Endothelial cell of umbilical vein (primary cell): ENCODE measurements around the gene DCDC2B. TPM values are rescaled to one million over a fixed set of nuclear protein-coding genes. Genes with fewer than 3 reads are reported as not detected.
A peak's percentile ranks its signal among the peaks of the same experiment; 100 is the strongest.

ENCODE experiments used
- BruUV-seq: library from RNA; stranded (reverse); fragments of 400-500 nt; replicated peaks from 2 replicates; lab custom pipeline; 2021; lab: Mats Ljungman, UMichigan
- CTCF ChIA-PET: fragments of 300-600, 350-600 bp; sonication (Branson Sonifier 250); formaldehyde crosslinking; loops from one replicate; lab custom pipeline; 2021; ENCODE audit warnings: antibody characterized with exemption, inconsistent platforms; lab: Charles Lee
- POLR2A ChIA-PET: fragments of 300-600, 350-600 bp; sonication (Branson Sonifier 250); formaldehyde crosslinking; loops from one replicate; lab custom pipeline; 2021; ENCODE audit warnings: antibody characterized with exemption, inconsistent platforms; lab: Charles Lee
- DNase-seq: peaks from one replicate; pipeline ENCODE4 v3.0.0-alpha.2; 2011; ENCODE audit warnings: low read depth, low spot score
- FAIRE-seq: peaks from 2 replicates; lab custom pipeline; 2011; peaks lifted over from hg19 to GRCh38; lab: Jason Lieb, UNC
- H2AFZ ChIP-seq: 2 replicates; pipeline ENCODE4 v1.6.0; 2012; ENCODE audit warnings: low read depth, low read length, control low read depth, inconsistent platforms
- H3K27ac ChIP-seq: 2 replicates; pipeline ENCODE4 v1.5.1; 2011; ENCODE audit warnings: low read depth, mild to moderate bottlenecking, control low read depth, low read length, moderate library complexity; ENCODE audit not compliant: insufficient read depth
- H3K27me3 ChIP-seq, 2 experiments: 2 replicates each; pipeline versions ENCODE4 v1.6.0 to v1.6.1; 2011; ENCODE audit warnings: low read length in 2 of 2, mixed read lengths in 1 of 2; ENCODE audit not compliant: control insufficient read depth in 2 of 2, insufficient read depth in 2 of 2
- H3K36me3 ChIP-seq, 2 experiments: 2 replicates in 1 of 2; 3 replicates in 1 of 2; pipeline ENCODE4 v1.5.1; 2011; ENCODE audit warnings: low read length in 2 of 2, mild to moderate bottlenecking in 1 of 2, moderate library complexity in 1 of 2; ENCODE audit not compliant: control insufficient read depth in 2 of 2, insufficient read depth in 2 of 2; ENCODE audit errors: extremely low read depth in 1 of 2
- H3K4me1 ChIP-seq: 3 replicates; pipeline ENCODE4 v1.5.1; 2011; ENCODE audit warnings: mild to moderate bottlenecking, low read length; ENCODE audit not compliant: control insufficient read depth, insufficient read depth; ENCODE audit errors: extremely low read depth
- H3K4me2 ChIP-seq: 2 replicates; pipeline ENCODE4 v1.6.1; 2011; ENCODE audit warnings: low read length, control low read depth, mixed read lengths; ENCODE audit not compliant: insufficient read depth
- H3K4me3 ChIP-seq, 3 experiments: fragments of 200-600 bp in 1 of 3; sonication (generic), shearing (Covaris generic) in 1 of 3; replicated peaks in 1 of 3; 2 replicates each; pipeline ENCODE4 v1.5.1; 2011 to 2016; ENCODE audit warnings: control low read depth in 3 of 3, low read length in 3 of 3, mild to moderate bottlenecking in 2 of 3, inconsistent platforms in 1 of 3, low read depth in 1 of 3, moderate library complexity in 1 of 3; ENCODE audit not compliant: insufficient read depth in 1 of 3
- H3K79me2 ChIP-seq: 2 replicates; pipeline ENCODE4 v1.6.0; 2012; ENCODE audit warnings: low read length, inconsistent platforms; ENCODE audit not compliant: control insufficient read depth, insufficient read depth
- H3K9ac ChIP-seq: replicated peaks from 2 replicates; pipeline ENCODE3; 2011; ENCODE audit warnings: low read length, control low read depth; ENCODE audit not compliant: insufficient read depth; ENCODE audit errors: extremely low read depth
- H3K9me1 ChIP-seq: replicated peaks from 3 replicates; pipeline ENCODE4 v1.6.0; 2011; ENCODE audit warnings: mild to moderate bottlenecking, low read length; ENCODE audit not compliant: control insufficient read depth, insufficient read depth; ENCODE audit errors: extremely low read depth
- H3K9me3 ChIP-seq: replicated peaks from 2 replicates; pipeline ENCODE4 v1.5.1; 2012; ENCODE audit warnings: low read length, inconsistent platforms; ENCODE audit not compliant: control insufficient read depth, insufficient read depth
- H4K20me1 ChIP-seq: replicated peaks from 2 replicates; pipeline ENCODE3; 2011; ENCODE audit warnings: mild to moderate bottlenecking, low read length; ENCODE audit not compliant: control insufficient read depth, insufficient read depth; ENCODE audit errors: extremely low read depth
- CTCF ChIP-seq, 2 donors: IDR thresholded peaks; 1 replicate in 1 of 2; 2 replicates in 1 of 2; pipeline ENCODE4 v1.5.1; 2011; ENCODE audit warnings: low read length in 2 of 2, mild to moderate bottlenecking in 2 of 2, moderate library complexity in 2 of 2, control low read depth in 1 of 2, inconsistent platforms in 1 of 2, low read depth in 1 of 2; ENCODE audit not compliant: insufficient read depth in 1 of 2; ENCODE audit errors: extremely low read depth in 1 of 2
- EZH2 ChIP-seq: IDR thresholded peaks from 2 replicates; pipeline ENCODE4 v1.6.1; 2012; ENCODE audit warnings: borderline replicate concordance, low read depth, mild to moderate bottlenecking, moderate library complexity, low read length, inconsistent platforms; ENCODE audit not compliant: severe bottlenecking
- FOS ChIP-seq: IDR thresholded peaks from 2 replicates; pipeline ENCODE4 v1.6.1; 2011; ENCODE audit warnings: mild to moderate bottlenecking, low read length, moderate library complexity, borderline replicate concordance; ENCODE audit not compliant: insufficient read depth
- GATA2 ChIP-seq: IDR thresholded peaks from 2 replicates; pipeline ENCODE4 v1.7.0; 2011; ENCODE audit warnings: low read depth, mild to moderate bottlenecking, moderate library complexity, mixed read lengths, low read length; ENCODE audit not compliant: insufficient read length, insufficient read depth
- JUN ChIP-seq: IDR thresholded peaks from 2 replicates; pipeline ENCODE4 v1.6.1; 2011; ENCODE audit warnings: borderline replicate concordance, low read depth; ENCODE audit not compliant: insufficient read length, insufficient read depth
- MAX ChIP-seq: IDR thresholded peaks from 2 replicates; pipeline ENCODE4 v1.6.1; 2011; ENCODE audit not compliant: insufficient read depth, insufficient read length
- MYC ChIP-seq: IDR thresholded peaks from one replicate; pipeline ENCODE4 v1.6.1; 2011; ENCODE audit warnings: mild to moderate bottlenecking, low read depth, low read length
- POLR2A ChIP-seq: IDR thresholded peaks from 2 replicates; pipeline ENCODE4 v1.6.1; 2012; ENCODE audit warnings: low read depth, mild to moderate bottlenecking, control low read depth, low read length
- POLR2AphosphoS5 ChIP-seq: IDR thresholded peaks from 2 replicates; pipeline ENCODE4 v1.6.1; 2012; ENCODE audit warnings: low read depth, mild to moderate bottlenecking, control low read depth, low read length, moderate library complexity; ENCODE audit not compliant: insufficient read depth
- dilution Hi-C: fragments of 300-500 bp; cut with MboI; formaldehyde crosslinking; loops from one replicate; pipeline ENCODE4 v1.15.0; 2019; ENCODE audit warnings: low sequenced_read_pairs; ENCODE audit not compliant: extremely low pct_ligation_motif_present
- intact Hi-C: fragments of 100-400 bp; cut with micrococcal nuclease; formaldehyde crosslinking; loops from one replicate; pipeline ENCODE4 v1.10.0; 2022
- polyA plus RNA-seq, 4 experiments: library from polyadenylated mRNA; depleted of rRNA in 3 of 4; stranded (reverse) in 3 of 4; unstranded in 1 of 4; fragments of >200 nt; gene quantifications; 2 replicates each; pipeline versions ENCODE4 v1.2.1 to v1.2.3, GENCODE V29; 2011 to 2012; ENCODE audit warnings: missing spikeins in 1 of 4
- total RNA-seq: library from RNA; stranded (reverse); gene quantifications from 2 replicates; pipeline ENCODE4 v1.2.3, GENCODE V29; 2021

The DCDC2B gene
- total and polyA plus RNA-seq, 2 donors (not counting 3 experiments of a cell fraction or from before 2014, with no cell fraction given): not detected

GRCh38 chr1:32181563-32181962, 27.3 kb upstream of the DCDC2B start:
- intact Hi-C loops: loop anchor here (2.0 kb wide), 1 partner anchor 19 kb away; the partner anchor contains the start of gene CCDC28B

More at GRCh38 chr1:32181563-32181962, 27.3 kb upstream of the DCDC2B start:
- DNase-seq: no peak
- Histone ChIP-seq H3K27ac (no peak overlapping the region), H3K4me1 (peaks cover 22% of the 10 kb centered on the region), H3K9me1 (no peaks in the 10 kb centered on the region), H4K20me1 (no peaks in the 10 kb centered on the region), H3K4me2 (peak overlapping the region; percentile 96), H3K36me3 (peaks cover 12 to 16% of the 10 kb centered on the region in 2 experiments), H3K9me3 (no peaks in the 10 kb centered on the region), H3K9ac (peak overlapping the region; percentile 24), H3K79me2 (peaks cover 55% of the 10 kb centered on the region), H3K4me3 (no peak overlapping the region), H3K27me3 (no peaks in the 10 kb centered on the region), H2AFZ (no peak overlapping the region)
- FAIRE-seq: no peak
- dilution Hi-C loops: no loop called here
- POLR2A ChIA-PET: interaction anchor here (1.9 kb wide), 1 partner anchor 19 kb away, joined by 4 read pairs; the partner anchor contains the start of gene CCDC28B
- no TSS peak for BruUV-seq
- TF ChIP-seq FOS: no peak
- TF ChIP-seq POLR2AphosphoS5: no peak
- no peak for TF ChIP-seq MAX
- TF ChIP-seq MYC: no peak
- no peak for TF ChIP-seq POLR2A
- TF ChIP-seq CTCF (IDR thresholded peaks at IDR 0.05; ENCODE audit: extremely low read depth in 1 of 2, insufficient read depth in 1 of 2, low read depth in 1 of 2, low read length in 2 of 2): no peak
- no peak for TF ChIP-seq JUN
- no peak for TF ChIP-seq EZH2
- no peak for TF ChIP-seq GATA2
- CTCF ChIA-PET: interaction anchor here (1.2 kb wide), 1 partner anchor 9 kb away, joined by 6 read pairs; no protein-coding TSS in a partner anchor
